ENCODE data around the gene ANKH.

The ANKH gene

GRCh38 chr5:14753947-14754346, 117.6 kb downstream of the ANKH start:
- DNase-seq = no peak

- DNase-seq = no peak
These were observed 118.3 kb downstream of the ANKH start for GRCh38 chr5:14753292-14753691.

- DNase-seq = no peak
These were observed 119.0 kb downstream of the ANKH start for GRCh38 chr5:14752497-14753071.

GRCh38 chr5:14750712-14751111, 120.9 kb downstream of the ANKH start:
- no peak for DNase-seq

GRCh38 chr5:14749579-14750101, 121.9 kb downstream of the ANKH start:
- no peak for DNase-seq

- DNase-seq = no peak
These were observed 123.2 kb downstream of the ANKH start for GRCh38 chr5:14748180-14748900.

- DNase-seq = no peak
These were observed 125.8 kb downstream of the ANKH start for GRCh38 chr5:14745753-14746152.

- DNase-seq = no peak
These were observed 126.4 kb downstream of the ANKH start for GRCh38 chr5:14745188-14745563.

GRCh38 chr5:14744296-14745187, 127.0 kb downstream of the ANKH start:
- DNase-seq = no peak

- DNase-seq = no peak
These were observed 127.8 kb downstream of the ANKH start for GRCh38 chr5:14743601-14744295.

- DNase-seq = no peak
These were observed 129.1 kb downstream of the ANKH start for GRCh38 chr5:14742498-14742897.

GRCh38 chr5:14741801-14742440, 129.7 kb downstream of the ANKH start:
- DNase-seq = peak; percentile 37

GRCh38 chr5:14741131-14741530, 130.4 kb downstream of the ANKH start:
- no peak for DNase-seq

GRCh38 chr5:14739981-14740380, 131.6 kb downstream of the ANKH start:
- no peak for DNase-seq

- no peak for DNase-seq
These were observed 132.0 kb downstream of the ANKH start for GRCh38 chr5:14739538-14739937.

- DNase-seq = no peak
These were observed 133.5 kb downstream of the ANKH start for GRCh38 chr5:14738050-14738449.

- no peak for DNase-seq
These were observed 134.3 kb downstream of the ANKH start for GRCh38 chr5:14737291-14737690.

GRCh38 chr5:14735944-14736343, 135.6 kb downstream of the ANKH start:
- no peak for DNase-seq

GRCh38 chr5:14734396-14734795, 137.2 kb downstream of the ANKH start:
- no peak for DNase-seq

GRCh38 chr5:14733661-14734060, 137.9 kb downstream of the ANKH start:
- DNase-seq = no peak

- no peak for DNase-seq
These were observed 138.6 kb downstream of the ANKH start for GRCh38 chr5:14732991-14733390.

- no peak for DNase-seq
These were observed 140.7 kb downstream of the ANKH start for GRCh38 chr5:14730881-14731280.

GRCh38 chr5:14730466-14730865, 141.1 kb downstream of the ANKH start:
- DNase-seq = no peak

All from DMS79 treated with DMSO at 0.1 percent for 48 hours (cell line).